ENCODE measurements around the gene UTP25. TPM values are rescaled to one million over a fixed set of nuclear protein-coding genes. Genes with fewer than 3 reads are reported as not detected.

Gene UTP25
- total RNA-seq, 1 experiment from 2014 or later = 9.5 TPM

GRCh38 chr1:209883341-209883971, 55.7 kb downstream of the UTP25 start:
- CTCF ChIA-PET = interaction anchor here (0.6 kb wide), 1 partner anchor 26 kb away, joined by 3 read pairs; no protein-coding TSS in a partner anchor
- intact Hi-C loops (cut with micrococcal nuclease; ENCODE audit: unreplicated experiment) = no loop called here
- no peak overlapping the region for H3K4me3 ChIP-seq (ENCODE audit: low read depth in 2 of 2, low read length in 2 of 2)
- no TSS peak for BruUV-seq (replicated peaks)
- DNase-seq (ENCODE audit: low read depth, low spot score) (no peak), ATAC-seq (no peak)
- H3K27me3 ChIP-seq (ENCODE audit: control insufficient read depth, insufficient read depth, low read length) = peaks cover 2% of the 10 kb centered on the region; the same call in 1 of the 2 replicates
- TF ChIP-seq SIN3A (IDR thresholded peaks at IDR 0.05; ENCODE audit: borderline replicate concordance, insufficient read depth, low read depth, low read length) (no peak), POLR2AphosphoS5 (IDR thresholded peaks at IDR 0.05; ENCODE audit: low read depth, low read length) (no peak), CTCF (IDR thresholded peaks at IDR 0.05) (no peak), REST (IDR thresholded peaks at IDR 0.05; ENCODE audit: insufficient read depth in 1 of 2, low read depth in 2 of 2, low read length in 1 of 2) (no peak), TCF7L2 (IDR thresholded peaks at IDR 0.05; ENCODE audit: low read depth, low read length) (no peak)
- no peaks in the 10 kb centered on the region for H3K4me1 ChIP-seq (ENCODE audit: control insufficient read depth, insufficient read depth, low read length)
- in situ Hi-C loops (cut with HindIII; ENCODE audit: low pct_unique_long_range_greater_than_20kb, low sequenced_read_pairs) = no loop called here
- H3K27ac ChIP-seq (ENCODE audit: low read length) = no peak overlapping the region
- no peaks in the 10 kb centered on the region for H3K9me3 ChIP-seq (ENCODE audit: control insufficient read depth, insufficient read depth, low read depth, low read length)
- no peaks in the 10 kb centered on the region for H3K36me3 ChIP-seq (ENCODE audit: control insufficient read depth, insufficient read depth, low read length)
- POLR2A ChIA-PET = interaction anchor here (0.6 to 1.0 kb wide), 2 partner anchors 299 to 415 kb away, joined by 3 to 4 read pairs; no protein-coding TSS in a partner anchor

- ATAC-seq (no peak), DNase-seq (ENCODE audit: low read depth, low spot score) (no peak)
- no peak for TF ChIP-seq TCF7L2 (IDR thresholded peaks at IDR 0.05; ENCODE audit: low read depth, low read length)
- Histone ChIP-seq H3K27me3 (ENCODE audit: control insufficient read depth, insufficient read depth, low read length) (peaks cover 2% of the 10 kb centered on the region; the same call in 1 of the 2 replicates), H3K4me3 (ENCODE audit: low read depth in 2 of 2, low read length in 2 of 2) (no peak overlapping the region), H3K9me3 (ENCODE audit: control insufficient read depth, insufficient read depth, low read depth, low read length) (no peaks in the 10 kb centered on the region), H3K4me1 (ENCODE audit: control insufficient read depth, insufficient read depth, low read length) (no peaks in the 10 kb centered on the region), H3K27ac (ENCODE audit: low read length) (no peak overlapping the region), H3K36me3 (ENCODE audit: control insufficient read depth, insufficient read depth, low read length) (no peaks in the 10 kb centered on the region)
- no TSS peak for BruUV-seq (replicated peaks)
- intact Hi-C loops (cut with micrococcal nuclease; ENCODE audit: unreplicated experiment) (no loop called here), in situ Hi-C loops (cut with HindIII; ENCODE audit: low pct_unique_long_range_greater_than_20kb, low sequenced_read_pairs) (no loop called here)
- ChIA-PET CTCF (interaction anchor here (0.5 kb wide), 1 partner anchor 365 kb away, joined by 3 read pairs; no protein-coding TSS in a partner anchor), POLR2A (no interaction called here)
These were observed 56.5 kb downstream of the UTP25 start for GRCh38 chr1:209884249-209884648.

- CTCF ChIA-PET = interaction anchor here (0.5 kb wide), 1 partner anchor 365 kb away, joined by 3 read pairs; no protein-coding TSS in a partner anchor
- no TSS peak for BruUV-seq (replicated peaks)
- TF ChIP-seq TCF7L2 (IDR thresholded peaks at IDR 0.05; ENCODE audit: low read depth, low read length) (no peak), REST (IDR thresholded peaks at IDR 0.05; ENCODE audit: insufficient read depth in 1 of 2, low read depth in 2 of 2, low read length in 1 of 2) (no peak), CTCF (IDR thresholded peaks at IDR 0.05) (no peak), SIN3A (IDR thresholded peaks at IDR 0.05; ENCODE audit: borderline replicate concordance, insufficient read depth, low read depth, low read length) (no peak), POLR2AphosphoS5 (IDR thresholded peaks at IDR 0.05; ENCODE audit: low read depth, low read length) (no peak)
- in situ Hi-C loops (cut with HindIII; ENCODE audit: low pct_unique_long_range_greater_than_20kb, low sequenced_read_pairs) = no loop called here
- Histone ChIP-seq H3K4me1 (ENCODE audit: control insufficient read depth, insufficient read depth, low read length) (no peaks in the 10 kb centered on the region), H3K27me3 (ENCODE audit: control insufficient read depth, insufficient read depth, low read length) (peaks cover 2% of the 10 kb centered on the region; the same call in 1 of the 2 replicates), H3K36me3 (ENCODE audit: control insufficient read depth, insufficient read depth, low read length) (no peaks in the 10 kb centered on the region), H3K4me3 (ENCODE audit: low read depth in 2 of 2, low read length in 2 of 2) (no peak overlapping the region), H3K9me3 (ENCODE audit: control insufficient read depth, insufficient read depth, low read depth, low read length) (no peaks in the 10 kb centered on the region), H3K27ac (ENCODE audit: low read length) (no peak overlapping the region)
- ATAC-seq (peak; percentile 91), DNase-seq (ENCODE audit: low read depth, low spot score) (peak; percentile 85)
- intact Hi-C loops (cut with micrococcal nuclease; ENCODE audit: unreplicated experiment) = no loop called here
- POLR2A ChIA-PET = no interaction called here
These were observed 56.9 kb downstream of the UTP25 start for GRCh38 chr1:209884665-209885117.

Data from Panc1 (cell line).